Measurements from ENCODE around the gene CCDC7. TPM values are rescaled to one million over a fixed set of nuclear protein-coding genes. Genes with fewer than 3 reads are reported as not detected.
"Not testable (repeated sequence)": the region's sequence is repeated elsewhere in the genome, so short reads cannot be mapped to it uniquely, and the experiment has no call there.

Gene CCDC7
- total RNA-seq, 1 experiment from 2014 or later = 6.3 TPM

DNA sequence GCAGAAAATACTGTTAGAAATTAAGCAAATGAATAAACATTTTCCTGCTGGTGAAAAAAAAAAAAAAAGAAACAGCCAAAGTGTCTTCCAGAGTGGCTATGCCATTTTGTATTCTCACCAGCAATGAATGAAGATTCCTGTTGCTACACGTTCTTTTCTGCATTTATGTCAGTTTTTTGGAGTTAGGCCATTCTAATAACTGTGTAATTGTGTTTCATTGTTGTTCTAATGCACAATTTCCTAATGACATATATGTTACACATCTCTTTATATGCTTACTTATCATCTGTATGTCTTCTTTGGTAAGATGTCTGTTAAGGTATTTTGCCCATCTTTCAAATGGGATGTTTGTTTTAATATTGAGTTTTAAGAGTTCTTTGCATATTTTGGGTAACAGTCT, 298.4 kb downstream of the CCDC7 start:
- Mint-ChIP-seq H3K27me3 (ENCODE audit: insufficient read depth, unreplicated experiment) (no peaks in the 10 kb centered on the region), H3K27ac (ENCODE audit: low read depth, unreplicated experiment) (no peak overlapping the region), H3K4me1 (ENCODE audit: insufficient read depth, unreplicated experiment) (no peaks in the 10 kb centered on the region), H3K9me3 (ENCODE audit: unreplicated experiment) (peaks cover 12% of the 10 kb centered on the region), H3K36me3 (ENCODE audit: insufficient read depth, unreplicated experiment) (peaks cover 6% of the 10 kb centered on the region), H3K4me3 (ENCODE audit: unreplicated experiment) (no peak overlapping the region)
- no TSS peak for BruUV-seq (replicated peaks)
- ChIA-PET POLR2A (no interaction called here), CTCF (no interaction called here)
- TF ChIP-seq, protein P1, sequence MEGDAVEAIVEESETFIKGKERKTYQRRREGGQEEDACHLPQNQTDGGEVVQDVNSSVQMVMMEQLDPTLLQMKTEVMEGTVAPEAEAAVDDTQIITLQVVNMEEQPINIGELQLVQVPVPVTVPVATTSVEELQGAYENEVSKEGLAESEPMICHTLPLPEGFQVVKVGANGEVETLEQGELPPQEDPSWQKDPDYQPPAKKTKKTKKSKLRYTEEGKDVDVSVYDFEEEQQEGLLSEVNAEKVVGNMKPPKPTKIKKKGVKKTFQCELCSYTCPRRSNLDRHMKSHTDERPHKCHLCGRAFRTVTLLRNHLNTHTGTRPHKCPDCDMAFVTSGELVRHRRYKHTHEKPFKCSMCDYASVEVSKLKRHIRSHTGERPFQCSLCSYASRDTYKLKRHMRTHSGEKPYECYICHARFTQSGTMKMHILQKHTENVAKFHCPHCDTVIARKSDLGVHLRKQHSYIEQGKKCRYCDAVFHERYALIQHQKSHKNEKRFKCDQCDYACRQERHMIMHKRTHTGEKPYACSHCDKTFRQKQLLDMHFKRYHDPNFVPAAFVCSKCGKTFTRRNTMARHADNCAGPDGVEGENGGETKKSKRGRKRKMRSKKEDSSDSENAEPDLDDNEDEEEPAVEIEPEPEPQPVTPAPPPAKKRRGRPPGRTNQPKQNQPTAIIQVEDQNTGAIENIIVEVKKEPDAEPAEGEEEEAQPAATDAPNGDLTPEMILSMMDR (IDR thresholded peaks at IDR 0.05; ENCODE audit: unreplicated experiment) = no peak
- intact Hi-C loops (cut with micrococcal nuclease) = no loop called here
- no peak for DNase-seq (ENCODE audit: unreplicated experiment)

DNA sequence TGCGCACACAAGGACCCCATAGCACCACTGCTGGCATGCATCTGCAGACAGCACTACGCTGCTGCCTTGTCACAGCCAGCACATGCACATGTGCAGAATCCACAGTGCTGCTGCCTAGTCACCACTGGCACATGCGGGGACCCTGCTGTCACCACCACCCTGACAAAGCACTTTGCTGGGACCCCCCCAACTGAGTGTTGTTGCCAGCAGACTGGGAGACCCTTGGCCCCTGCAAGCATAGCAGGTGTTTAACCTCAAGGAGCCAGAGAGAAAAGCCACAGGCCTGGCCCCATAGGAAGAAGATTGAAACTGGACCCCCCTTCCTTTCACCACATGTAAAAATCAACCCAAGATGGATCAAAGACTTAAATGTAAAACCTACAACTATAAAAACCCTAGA, 300.9 kb downstream of the CCDC7 start:
- H3K4me1 Mint-ChIP-seq (ENCODE audit: insufficient read depth, unreplicated experiment) = no peaks in the 10 kb centered on the region
- H3K27ac Mint-ChIP-seq (ENCODE audit: low read depth, unreplicated experiment) = no peak overlapping the region
- intact Hi-C loops (cut with micrococcal nuclease) = no loop called here
- ChIA-PET POLR2A (no interaction called here), CTCF (no interaction called here)
- H3K27me3 Mint-ChIP-seq (ENCODE audit: insufficient read depth, unreplicated experiment) = no peaks in the 10 kb centered on the region
- no peak for DNase-seq (ENCODE audit: unreplicated experiment)
- BruUV-seq (replicated peaks) = no TSS peak
- TF ChIP-seq, protein P1 (IDR thresholded peaks at IDR 0.05; ENCODE audit: unreplicated experiment) = no peak
- H3K9me3 Mint-ChIP-seq (ENCODE audit: unreplicated experiment) = peaks cover 9% of the 10 kb centered on the region
- H3K36me3 Mint-ChIP-seq (ENCODE audit: insufficient read depth, unreplicated experiment) = peaks cover 2% of the 10 kb centered on the region
- H3K4me3 Mint-ChIP-seq (ENCODE audit: unreplicated experiment) = no peak overlapping the region

DNA sequence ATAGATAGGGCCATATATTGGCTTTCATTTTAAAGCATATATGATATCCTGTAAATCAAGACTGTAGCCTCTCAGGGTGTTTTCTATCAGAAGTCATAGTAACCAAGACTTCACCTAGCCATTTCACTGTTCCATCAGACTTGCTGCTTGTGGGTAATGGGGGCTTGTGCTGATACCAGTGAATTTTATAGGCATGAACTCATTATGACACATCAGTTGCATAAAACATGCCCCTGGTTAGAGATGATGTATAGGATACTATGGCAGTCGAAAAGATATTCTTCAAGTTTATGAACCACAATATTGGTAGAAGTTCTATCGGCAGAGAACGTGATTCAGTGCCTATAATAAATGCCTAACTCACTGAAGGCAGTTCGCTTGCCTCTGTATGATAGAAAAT, 305.6 kb downstream of the CCDC7 start:
- Mint-ChIP-seq H3K27me3 (ENCODE audit: insufficient read depth, unreplicated experiment) (no peaks in the 10 kb centered on the region), H3K9me3 (ENCODE audit: unreplicated experiment) (peaks cover 8% of the 10 kb centered on the region), H3K4me3 (ENCODE audit: unreplicated experiment) (no peak overlapping the region), H3K4me1 (ENCODE audit: insufficient read depth, unreplicated experiment) (no peaks in the 10 kb centered on the region), H3K36me3 (ENCODE audit: insufficient read depth, unreplicated experiment) (no peaks in the 10 kb centered on the region), H3K27ac (ENCODE audit: low read depth, unreplicated experiment) (no peak overlapping the region)
- intact Hi-C loops (cut with micrococcal nuclease) = no loop called here
- TF ChIP-seq, protein P1 (IDR thresholded peaks at IDR 0.05; ENCODE audit: unreplicated experiment) = no peak
- no TSS peak for BruUV-seq (replicated peaks)
- POLR2A ChIA-PET = interaction anchor here (0.6 kb wide), 1 partner anchor 29 kb away, joined by 3 read pairs; no protein-coding TSS in a partner anchor
- CTCF ChIA-PET = no interaction called here
- DNase-seq (ENCODE audit: unreplicated experiment) = no peak

DNA sequence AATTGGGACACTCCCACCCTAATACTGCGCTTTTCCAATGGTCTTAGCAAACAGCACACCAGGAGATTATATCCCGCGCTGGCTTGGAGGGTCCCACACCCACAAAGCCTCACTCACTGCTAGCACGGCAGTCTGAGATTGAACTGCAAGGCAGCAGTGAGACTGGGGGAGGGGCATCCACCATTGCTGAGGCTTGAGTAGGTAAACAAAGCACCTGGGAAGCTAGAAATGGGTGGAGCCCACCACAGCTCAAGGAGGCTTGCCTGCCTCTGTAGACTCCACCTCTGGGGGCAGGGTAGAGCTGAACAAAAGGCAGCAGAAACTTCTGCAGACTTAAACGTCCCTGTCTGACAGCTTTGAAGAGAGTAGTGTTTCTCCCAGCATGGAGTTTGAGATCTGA, 309.0 kb downstream of the CCDC7 start:
- intact Hi-C loops (cut with micrococcal nuclease); POLR2A ChIA-PET: not testable (repeated sequence)

DNA sequence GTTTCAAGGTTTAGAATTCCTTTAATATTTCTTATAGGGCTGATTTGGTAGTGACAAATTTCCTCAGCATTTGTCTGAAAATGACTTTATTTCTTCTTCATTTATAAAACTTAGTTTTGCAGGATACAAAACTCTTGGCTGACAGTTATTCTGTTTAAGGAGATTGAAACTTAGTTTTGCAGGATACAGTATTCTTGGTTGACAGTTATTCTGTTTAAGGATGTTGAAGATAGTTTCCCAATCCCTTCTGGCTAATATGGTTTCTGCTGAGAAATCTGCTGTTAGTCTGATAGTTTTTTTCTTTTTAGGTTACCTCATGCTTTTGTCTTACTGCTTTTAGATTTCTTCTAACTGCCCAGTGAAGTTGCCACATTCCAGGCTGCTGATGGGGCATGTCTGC, 325.3 kb downstream of the CCDC7 start:
- CTCF ChIA-PET = no interaction called here
- intact Hi-C loops (cut with micrococcal nuclease) = no loop called here
- H3K36me3 Mint-ChIP-seq (ENCODE audit: insufficient read depth, unreplicated experiment) = no peaks in the 10 kb centered on the region
- no peak overlapping the region for H3K27ac Mint-ChIP-seq (ENCODE audit: low read depth, unreplicated experiment)
- TF ChIP-seq, protein P1 (IDR thresholded peaks at IDR 0.05; ENCODE audit: unreplicated experiment) = no peak
- no peaks in the 10 kb centered on the region for H3K4me1 Mint-ChIP-seq (ENCODE audit: insufficient read depth, unreplicated experiment)
- no peaks in the 10 kb centered on the region for H3K9me3 Mint-ChIP-seq (ENCODE audit: unreplicated experiment)
- no peak for DNase-seq (ENCODE audit: unreplicated experiment)
- H3K4me3 Mint-ChIP-seq (ENCODE audit: unreplicated experiment) = no peak overlapping the region
- POLR2A ChIA-PET = no interaction called here
- BruUV-seq (replicated peaks) = no TSS peak
- no peaks in the 10 kb centered on the region for H3K27me3 Mint-ChIP-seq (ENCODE audit: insufficient read depth, unreplicated experiment)

More for the DNA sequence above, 309.0 kb downstream of the CCDC7 start:
- DNase-seq (ENCODE audit: unreplicated experiment); H3K9me3 Mint-ChIP-seq (ENCODE audit: unreplicated experiment); H3K27ac Mint-ChIP-seq (ENCODE audit: low read depth, unreplicated experiment); H3K4me3 Mint-ChIP-seq (ENCODE audit: unreplicated experiment); H3K27me3 Mint-ChIP-seq (ENCODE audit: insufficient read depth, unreplicated experiment); BruUV-seq (replicated peaks); H3K36me3 Mint-ChIP-seq (ENCODE audit: insufficient read depth, unreplicated experiment); H3K4me1 Mint-ChIP-seq (ENCODE audit: insufficient read depth, unreplicated experiment); CTCF ChIA-PET: not testable (repeated sequence)

Measured in MCF 10A (cell line).